HG03280 (cell line): ENCODE measurements around the gene GPLD1.
"Not testable (repeated sequence)": the region's sequence is repeated elsewhere in the genome, so short reads cannot be mapped to it uniquely, and the experiment has no call there.

ENCODE experiments used
- ATAC-seq: cut with Tn5 transposase; IDR thresholded peaks from one replicate; pipeline ENCODE4 v1.9.1; 2021; ENCODE audit warnings: mild to moderate bottlenecking, moderate library complexity; ENCODE audit not compliant: unreplicated experiment

The GPLD1 gene

DNA sequence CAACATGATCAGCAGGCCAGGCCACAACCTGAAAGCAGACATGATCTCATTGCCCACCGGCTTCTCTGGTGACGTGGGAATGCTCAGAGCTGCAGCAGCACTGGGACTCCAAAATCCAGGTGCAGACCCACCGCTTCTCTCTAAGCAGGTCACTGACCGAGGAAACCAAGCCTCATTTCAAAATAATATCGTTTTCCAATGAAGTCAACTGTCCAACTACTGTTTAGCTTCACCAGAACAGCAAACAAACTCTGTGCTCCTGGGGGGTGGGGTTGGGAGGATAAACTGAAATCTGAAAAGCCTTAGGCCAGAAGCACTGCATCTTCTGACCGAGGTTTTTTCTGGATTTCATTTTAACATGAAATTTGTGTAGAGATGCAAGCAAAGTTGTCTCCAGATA is at the start of gene GPLD1:
Gene GPLD1, minus strand, starts transcription at position 109 of the 400 bp plus-strand sequence. Its CDS starts 67 bp downstream, at position 42.
- no peak for ATAC-seq

DNA sequence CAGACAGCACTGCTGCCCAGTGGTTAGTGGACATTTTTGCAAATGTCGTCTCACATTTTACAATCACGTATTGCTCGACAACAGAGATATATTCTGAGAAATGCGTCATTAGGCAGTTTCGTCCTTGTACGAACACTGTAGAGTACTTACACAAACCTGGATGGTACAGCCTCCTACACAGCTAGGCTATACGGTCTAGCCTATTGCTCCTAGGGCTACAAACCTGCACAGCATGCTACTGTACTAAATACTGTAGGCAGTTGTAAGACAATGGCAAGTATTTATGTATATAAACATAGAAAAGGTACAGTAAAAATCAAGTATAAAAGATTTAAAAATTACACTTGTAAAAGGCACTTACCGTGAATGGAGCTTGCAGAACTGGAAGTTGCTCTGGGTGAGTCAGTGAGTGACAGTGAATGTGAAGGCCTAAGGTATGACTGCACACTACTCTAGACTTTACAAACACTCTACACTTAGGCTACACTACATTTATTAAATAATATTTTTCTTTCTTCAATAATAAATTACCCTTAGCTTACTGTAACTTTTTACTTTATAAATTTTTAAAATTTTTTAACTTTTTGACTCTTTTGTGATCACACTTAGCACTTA is 48.5 kb upstream of the GPLD1 start:
- no peak for ATAC-seq

GRCh38 chr6:24537082-24537699 is 47.8 kb upstream of the GPLD1 start:
- no peak for ATAC-seq

GRCh38 chr6:24536466-24536865 is 47.1 kb upstream of the GPLD1 start:
- ATAC-seq, result no peak

- no peak for ATAC-seq
Measured at GRCh38 chr6:24535210-24535609, 45.8 kb upstream of the GPLD1 start.

GRCh38 chr6:24534329-24534728 is 45.0 kb upstream of the GPLD1 start:
- no peak for ATAC-seq

GRCh38 chr6:24529985-24530384 is 40.6 kb upstream of the GPLD1 start:
- no peak for ATAC-seq

DNA sequence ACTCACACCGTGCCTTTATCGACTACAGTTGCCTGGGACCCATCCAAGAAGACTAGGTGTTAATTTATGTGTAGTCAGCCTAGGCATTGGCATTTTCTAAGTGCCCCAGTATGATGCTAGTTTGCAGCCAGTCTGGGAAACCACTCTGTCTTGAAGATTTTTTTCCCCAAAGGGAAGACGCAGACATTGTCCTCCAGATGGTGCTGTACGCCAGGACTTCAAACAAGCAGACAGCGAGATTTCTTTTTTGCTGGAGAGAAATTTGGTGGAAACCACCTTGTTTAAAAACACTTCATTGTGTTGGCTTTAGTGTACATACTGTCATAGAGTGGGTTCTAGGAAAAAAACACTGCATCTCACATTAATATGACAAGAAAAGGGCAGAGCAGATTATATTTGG is 35.4 kb upstream of the GPLD1 start:
- ATAC-seq, result no peak

DNA sequence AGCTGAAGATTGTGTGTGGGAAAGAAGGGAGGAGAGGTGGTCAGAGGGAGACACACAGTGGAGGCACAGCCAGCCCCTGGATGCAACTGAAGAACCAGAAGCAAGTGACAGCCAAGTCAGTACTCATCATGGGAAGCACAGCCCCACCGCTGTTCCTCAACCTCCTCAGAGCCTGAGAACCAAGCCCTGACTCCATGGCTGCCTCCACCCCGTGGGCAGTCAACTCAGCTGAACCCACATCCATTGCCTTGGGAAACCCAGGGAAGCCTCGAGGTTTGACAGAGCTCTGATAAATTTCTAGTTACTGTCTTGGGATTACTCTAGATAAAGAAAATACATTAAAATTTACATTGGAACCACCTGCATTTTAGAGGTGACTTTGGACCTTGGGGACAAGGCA is 35.0 kb upstream of the GPLD1 start:
- ATAC-seq, result no peak

GRCh38 chr6:24522228-24523176 is 33.1 kb upstream of the GPLD1 start:
- no peak for ATAC-seq

DNA sequence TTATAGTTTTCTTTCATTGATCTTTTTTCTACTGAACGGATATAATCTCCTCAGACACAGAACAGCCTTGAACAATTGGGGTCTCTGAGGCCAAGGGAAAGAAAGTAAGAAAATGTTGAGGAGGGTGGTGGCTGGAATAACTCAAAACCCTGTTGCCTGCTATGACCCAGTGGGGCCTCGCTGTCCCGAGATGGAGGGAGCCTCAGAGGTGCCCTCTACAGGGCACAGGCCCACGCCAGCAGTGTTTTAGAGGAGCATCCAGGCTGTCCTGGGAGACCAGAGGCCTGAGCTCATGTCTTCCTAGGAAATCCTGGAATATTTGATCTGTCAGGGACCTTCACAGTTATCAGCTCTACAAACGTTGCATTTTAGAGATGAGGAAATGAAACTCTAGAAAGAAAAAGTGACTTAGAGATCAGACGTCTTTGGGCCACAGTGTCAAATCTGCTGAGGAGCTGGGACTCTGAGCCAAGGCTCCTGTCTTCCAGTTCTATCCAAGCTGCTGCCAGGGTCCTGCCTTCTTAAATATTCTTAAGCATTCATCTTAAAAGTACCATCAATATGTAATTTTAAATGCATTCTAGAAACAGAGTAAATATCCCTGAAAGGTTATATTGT is 31.7 kb upstream of the GPLD1 start:
- ATAC-seq, result peak; percentile 59

GRCh38 chr6:24517659-24518543 is 28.5 kb upstream of the GPLD1 start:
- peak; percentile 53 for ATAC-seq

- ATAC-seq, result peak; percentile 76
Measured at GRCh38 chr6:24513602-24514001, 24.2 kb upstream of the GPLD1 start.

GRCh38 chr6:24511976-24512375 is 22.6 kb upstream of the GPLD1 start:
- not testable (repeated sequence) for ATAC-seq

DNA sequence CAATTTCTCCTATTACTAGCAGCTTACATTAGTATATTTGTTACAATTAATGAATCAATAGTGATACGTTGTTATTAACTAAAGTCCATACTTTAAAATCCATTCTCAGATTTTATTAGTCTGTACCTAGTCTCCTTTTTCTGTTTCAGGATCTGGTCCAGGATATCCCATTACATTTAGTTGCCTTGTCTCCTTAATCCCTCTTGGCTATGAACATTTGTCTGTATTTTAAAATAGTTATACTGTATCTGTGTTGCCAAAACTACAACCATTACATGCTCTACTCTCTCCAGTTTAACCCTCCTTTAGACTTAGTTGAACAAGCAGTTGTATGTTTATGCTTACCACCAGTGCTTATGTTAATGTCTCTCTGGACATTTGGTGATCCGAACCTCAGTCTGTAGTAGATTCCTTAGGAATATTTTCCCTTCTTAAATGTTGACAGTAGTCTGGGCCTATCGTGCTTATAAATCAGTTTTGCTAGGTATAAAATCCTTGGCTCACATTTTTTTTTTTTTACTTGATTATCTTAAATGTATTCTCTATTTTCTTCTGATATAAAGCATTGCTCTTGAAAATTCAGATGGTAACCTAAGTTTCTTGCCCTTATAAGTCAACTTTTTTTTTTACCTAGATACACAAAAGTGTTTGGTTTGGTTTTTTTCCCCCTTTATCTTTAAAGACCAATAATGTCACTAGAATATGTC is 17.6 kb upstream of the GPLD1 start:
- no peak for ATAC-seq

- ATAC-seq, result no peak
Measured at GRCh38 chr6:24504649-24505586, 15.5 kb upstream of the GPLD1 start.

GRCh38 chr6:24504287-24504648 is 14.9 kb upstream of the GPLD1 start:
- ATAC-seq, result no peak

DNA sequence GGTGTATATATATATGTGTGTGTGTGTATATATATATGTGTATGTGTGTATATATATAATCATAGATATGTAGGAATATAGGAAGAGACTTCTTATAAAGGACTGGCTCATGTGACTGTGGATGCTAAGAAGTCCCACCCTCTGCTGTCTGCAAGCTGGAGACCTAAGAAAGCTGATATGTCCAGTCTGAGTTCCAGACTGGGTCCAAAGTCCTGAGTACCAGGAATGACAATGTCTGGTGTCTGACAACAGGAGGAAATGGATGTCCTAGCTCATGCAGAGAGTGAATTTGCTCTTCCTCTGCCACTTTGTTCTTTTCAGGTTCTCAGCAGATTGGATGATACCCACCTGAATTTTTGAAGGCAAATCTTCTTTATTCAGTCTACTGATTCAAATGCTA is 12.5 kb upstream of the GPLD1 start:
- ATAC-seq, result no peak

DNA sequence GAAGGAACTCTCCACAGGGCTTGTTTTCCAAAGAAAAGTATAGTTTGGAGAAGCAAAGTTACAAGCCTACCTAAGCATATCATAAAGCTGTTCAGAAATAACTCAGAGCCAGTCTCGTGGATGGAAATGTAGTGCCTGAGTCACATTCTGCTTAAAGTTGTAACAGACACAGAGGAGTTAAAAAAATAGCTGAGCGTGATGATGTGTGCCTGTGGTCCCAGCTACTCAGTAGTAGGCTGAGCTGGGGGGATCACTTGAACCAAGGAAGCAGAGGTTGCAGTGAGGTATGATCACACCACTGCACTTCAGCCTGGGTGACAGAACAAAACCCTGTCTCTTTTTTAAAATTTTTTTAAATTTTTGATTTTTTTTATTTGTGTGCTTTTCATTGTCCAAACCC is 12.0 kb upstream of the GPLD1 start:
- ATAC-seq, result no peak
